Esophagus squamous epithelium (tissue), 4 donors: Measurements from ENCODE around the gene UCP2.

Experiments used
- POLR2A ChIP-seq, 4 donors: fragments of 450-650 bp; IDR thresholded peaks; one replicate each; pipeline ENCODE4 v1.6.1; 2017; ENCODE audit warnings: antibody characterized with exemption in 4 of 4, mild to moderate bottlenecking in 4 of 4, moderate library complexity in 3 of 4
- TF ChIP-seq, protein P1 (sequence below), 6 experiments: fragments of 450-650 bp in 4 of 6; fragments of 200-600 bp in 2 of 6; sonication (generic) in 2 of 6; IDR thresholded peaks; one replicate each; pipeline ENCODE4 v1.5.1; 2016 to 2019; ENCODE audit warnings: antibody characterized with exemption in 6 of 6, mild to moderate bottlenecking in 4 of 6, moderate library complexity in 4 of 6

- TF ChIP-seq, protein P1, sequence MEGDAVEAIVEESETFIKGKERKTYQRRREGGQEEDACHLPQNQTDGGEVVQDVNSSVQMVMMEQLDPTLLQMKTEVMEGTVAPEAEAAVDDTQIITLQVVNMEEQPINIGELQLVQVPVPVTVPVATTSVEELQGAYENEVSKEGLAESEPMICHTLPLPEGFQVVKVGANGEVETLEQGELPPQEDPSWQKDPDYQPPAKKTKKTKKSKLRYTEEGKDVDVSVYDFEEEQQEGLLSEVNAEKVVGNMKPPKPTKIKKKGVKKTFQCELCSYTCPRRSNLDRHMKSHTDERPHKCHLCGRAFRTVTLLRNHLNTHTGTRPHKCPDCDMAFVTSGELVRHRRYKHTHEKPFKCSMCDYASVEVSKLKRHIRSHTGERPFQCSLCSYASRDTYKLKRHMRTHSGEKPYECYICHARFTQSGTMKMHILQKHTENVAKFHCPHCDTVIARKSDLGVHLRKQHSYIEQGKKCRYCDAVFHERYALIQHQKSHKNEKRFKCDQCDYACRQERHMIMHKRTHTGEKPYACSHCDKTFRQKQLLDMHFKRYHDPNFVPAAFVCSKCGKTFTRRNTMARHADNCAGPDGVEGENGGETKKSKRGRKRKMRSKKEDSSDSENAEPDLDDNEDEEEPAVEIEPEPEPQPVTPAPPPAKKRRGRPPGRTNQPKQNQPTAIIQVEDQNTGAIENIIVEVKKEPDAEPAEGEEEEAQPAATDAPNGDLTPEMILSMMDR (IDR thresholded peaks at IDR 0.05): no peak
- TF ChIP-seq POLR2A (IDR thresholded peaks at IDR 0.05): no peak
Observed at GRCh38 chr11:73962101-73962705, 20.4 kb downstream of the UCP2 start.
